Measurements from ENCODE around the gene MBNL2.

Gene MBNL2

GRCh38 chr13:97379386-97379785, 157.3 kb downstream of the MBNL2 start:
- no peak for DNase-seq (ENCODE audit: low read depth, low spot score)

- no peak for DNase-seq (ENCODE audit: low read depth, low spot score)
Measured at GRCh38 chr13:97380696-97381095, 158.6 kb downstream of the MBNL2 start.

GRCh38 chr13:97381189-97381588, 159.1 kb downstream of the MBNL2 start:
- no peak for DNase-seq (ENCODE audit: low read depth, low spot score)

GRCh38 chr13:97382276-97382675, 160.1 kb downstream of the MBNL2 start:
- DNase-seq (ENCODE audit: low read depth, low spot score), result no peak

- no peak for DNase-seq (ENCODE audit: low read depth, low spot score)
Measured at GRCh38 chr13:97384371-97384770, 162.2 kb downstream of the MBNL2 start.

- DNase-seq (ENCODE audit: low read depth, low spot score), result no peak
Measured at GRCh38 chr13:97385146-97385545, 163.0 kb downstream of the MBNL2 start.

- DNase-seq (ENCODE audit: low read depth, low spot score), result no peak
Measured at GRCh38 chr13:97385854-97386253, 163.7 kb downstream of the MBNL2 start.

- no peak for DNase-seq (ENCODE audit: low read depth, low spot score)
Measured at GRCh38 chr13:97386801-97387484, 164.8 kb downstream of the MBNL2 start.

GRCh38 chr13:97387485-97387839, 165.3 kb downstream of the MBNL2 start:
- DNase-seq (ENCODE audit: low read depth, low spot score), result no peak

GRCh38 chr13:97387890-97388289, 165.8 kb downstream of the MBNL2 start:
- no peak for DNase-seq (ENCODE audit: low read depth, low spot score)

- no peak for DNase-seq (ENCODE audit: low read depth, low spot score)
Measured at GRCh38 chr13:97388373-97388772, 166.2 kb downstream of the MBNL2 start.

GRCh38 chr13:97390941-97391600, 168.9 kb downstream of the MBNL2 start:
- DNase-seq (ENCODE audit: low read depth, low spot score), result no peak

- DNase-seq (ENCODE audit: low read depth, low spot score), result no peak
Measured at GRCh38 chr13:97392020-97392419, 169.9 kb downstream of the MBNL2 start.

GRCh38 chr13:97394542-97394941, 172.4 kb downstream of the MBNL2 start:
- DNase-seq (ENCODE audit: low read depth, low spot score), result no peak

GRCh38 chr13:97395447-97396136, 173.5 kb downstream of the MBNL2 start:
- DNase-seq (ENCODE audit: low read depth, low spot score), result no peak

- DNase-seq (ENCODE audit: low read depth, low spot score), result no peak
Measured at GRCh38 chr13:97397267-97397666, 175.1 kb downstream of the MBNL2 start.

- DNase-seq (ENCODE audit: low read depth, low spot score), result no peak
Measured at GRCh38 chr13:97401421-97401820, 179.3 kb downstream of the MBNL2 start.

- no peak for DNase-seq (ENCODE audit: low read depth, low spot score)
Measured at GRCh38 chr13:97403893-97404750, 182.0 kb downstream of the MBNL2 start.

GRCh38 chr13:97407540-97407939, 185.4 kb downstream of the MBNL2 start:
- DNase-seq (ENCODE audit: low read depth, low spot score), result no peak

- no peak for DNase-seq (ENCODE audit: low read depth, low spot score)
Measured at GRCh38 chr13:97408938-97409337, 186.8 kb downstream of the MBNL2 start.

- DNase-seq (ENCODE audit: low read depth, low spot score), result no peak
Measured at GRCh38 chr13:97411984-97412383, 189.9 kb downstream of the MBNL2 start.

GRCh38 chr13:97413694-97414093, 191.6 kb downstream of the MBNL2 start:
- DNase-seq (ENCODE audit: low read depth, low spot score), result no peak
